ENCODE data around the gene PRKD2.

GRCh38 chr19:46741447-46741846 lies 24.5 kb upstream of the PRKD2 start:
- TF ChIP-seq CTCF (IDR thresholded peaks at IDR 0.05) (no peak), POLR2AphosphoS5 (IDR thresholded peaks at IDR 0.05) (no peak), EP300 (IDR thresholded peaks at IDR 0.05) (no peak)
